Dendritic cell treated with granulocyte-macrophage colony-stimulating factor and Interleukin-4, amounts not matched to agents 40 ng/mL and 50 ng/mL, for 4 days (primary cell): ENCODE measurements around the gene IQSEC1.

Experiments used
- H3K27ac Mint-ChIP-seq: one replicate; pipeline ENCODE4 v1.8.0; 2022; ENCODE audit warnings: mild to moderate bottlenecking, mixed read lengths
- H3K27me3 Mint-ChIP-seq: one replicate; pipeline ENCODE4 v1.8.0; 2022; ENCODE audit warnings: mild to moderate bottlenecking, mixed read lengths
- H3K36me3 Mint-ChIP-seq: one replicate; pipeline ENCODE4 v1.8.0; 2022; ENCODE audit warnings: low read depth, mixed read lengths
- H3K4me1 Mint-ChIP-seq: one replicate; pipeline ENCODE4 v1.8.0; 2022; ENCODE audit warnings: low read depth, mixed read lengths
- H3K4me3 Mint-ChIP-seq: one replicate; pipeline ENCODE4 v1.8.0; 2022; ENCODE audit warnings: mild to moderate bottlenecking, moderate library complexity, mixed read lengths
- H3K9me3 Mint-ChIP-seq: one replicate; pipeline ENCODE4 v1.8.0; 2022; ENCODE audit warnings: mixed read lengths
- intact Hi-C: fragments of 100-400 bp; cut with micrococcal nuclease; formaldehyde crosslinking; loops from one replicate; pipeline ENCODE4 v1.15.0; 2022

The IQSEC1 gene

DNA sequence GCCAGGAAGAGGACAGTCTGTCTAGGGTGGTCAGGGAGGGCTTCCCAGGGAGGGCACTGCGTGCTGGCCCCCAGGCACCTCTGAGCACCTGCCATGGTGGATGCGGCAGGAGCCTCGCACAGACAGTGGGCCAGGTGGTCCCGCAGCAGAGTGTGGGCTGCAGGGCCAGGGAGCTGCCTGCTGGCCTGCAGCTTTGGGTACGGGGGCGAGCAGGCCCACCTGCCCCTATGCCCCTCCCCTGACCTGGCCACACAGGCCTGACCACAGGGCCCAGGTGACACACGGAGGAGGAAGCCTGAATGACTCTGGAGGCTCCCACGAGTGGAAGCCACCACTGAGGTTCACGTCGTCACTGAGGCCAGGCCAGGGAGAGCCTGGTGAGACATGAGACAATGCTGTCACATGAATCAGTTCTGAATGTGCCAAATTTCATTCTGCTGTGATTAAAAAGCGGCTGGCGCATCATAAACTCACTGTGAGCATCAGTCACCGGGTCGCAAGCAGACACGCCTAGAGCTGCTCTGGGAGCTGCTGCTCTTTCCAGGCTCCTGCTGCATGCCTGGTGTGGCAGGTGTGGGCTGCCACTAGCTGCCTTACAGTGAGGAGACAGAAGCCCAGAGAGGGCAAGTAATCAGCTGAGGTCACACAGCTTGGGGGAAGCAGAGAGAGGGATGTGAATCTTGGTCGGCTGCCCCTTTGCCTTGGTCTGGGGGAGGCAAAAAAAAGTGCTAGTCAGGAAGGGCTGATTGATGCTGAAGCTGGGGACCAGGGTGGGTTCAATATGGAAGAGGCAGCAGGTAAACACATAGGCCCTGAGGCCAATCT lies 39.5 kb upstream of the IQSEC1 start:
- Mint-ChIP-seq H3K4me3 (no peak overlapping the region), H3K36me3 (no peaks in the 10 kb centered on the region), H3K27ac (no peak overlapping the region), H3K9me3 (no peaks in the 10 kb centered on the region), H3K27me3 (peaks cover 35% of the 10 kb centered on the region), H3K4me1 (peaks cover 5% of the 10 kb centered on the region)
- intact Hi-C loops, result no loop called here

DNA sequence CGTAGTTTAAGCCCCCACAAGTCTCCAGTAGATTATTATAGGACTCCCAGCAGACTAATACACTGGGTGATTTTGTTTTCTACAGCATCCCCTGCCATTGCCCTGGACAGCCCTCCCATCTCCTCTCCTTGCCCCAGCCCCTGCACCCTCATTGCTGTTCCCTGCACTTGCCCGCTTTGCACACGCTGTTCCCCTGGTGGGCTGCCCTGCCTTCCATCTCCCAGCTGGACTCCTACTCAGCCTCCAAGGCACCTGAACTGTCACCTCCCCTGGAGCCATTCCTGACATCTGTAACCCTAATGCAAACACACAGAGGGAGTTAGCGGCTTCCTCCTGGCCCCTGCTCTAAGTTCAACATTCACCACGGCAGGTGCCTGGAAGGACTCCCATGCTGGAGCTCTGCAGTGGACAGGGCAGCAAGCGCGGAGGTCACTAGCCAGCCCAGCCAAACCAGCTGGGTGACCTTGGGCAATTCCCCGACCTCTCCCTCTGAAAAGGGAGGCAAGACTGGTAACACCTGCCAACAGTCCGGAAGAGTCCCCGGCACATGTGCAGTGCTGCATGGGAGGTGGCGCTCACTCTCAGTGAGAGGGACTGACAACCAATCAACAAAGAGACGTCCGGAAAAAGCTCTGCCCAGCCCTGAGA lies 38.8 kb upstream of the IQSEC1 start:
- Mint-ChIP-seq H3K9me3 (no peaks in the 10 kb centered on the region), H3K4me3 (no peak overlapping the region), H3K27ac (no peak overlapping the region), H3K4me1 (peaks cover 5% of the 10 kb centered on the region), H3K27me3 (peaks cover 35% of the 10 kb centered on the region), H3K36me3 (no peaks in the 10 kb centered on the region)
- intact Hi-C loops, result no loop called here

GRCh38 chr3:13111173-13111872 lies 38.1 kb upstream of the IQSEC1 start:
- Mint-ChIP-seq H3K36me3 (no peaks in the 10 kb centered on the region), H3K27ac (no peak overlapping the region), H3K9me3 (no peaks in the 10 kb centered on the region), H3K4me1 (peaks cover 5% of the 10 kb centered on the region), H3K4me3 (no peak overlapping the region), H3K27me3 (peaks cover 35% of the 10 kb centered on the region)
- intact Hi-C loops, result no loop called here

- no peaks in the 10 kb centered on the region for H3K36me3 Mint-ChIP-seq
- no peak overlapping the region for H3K27ac Mint-ChIP-seq
- H3K9me3 Mint-ChIP-seq, result no peaks in the 10 kb centered on the region
- intact Hi-C loops, result no loop called here
- H3K4me1 Mint-ChIP-seq, result peaks cover 5% of the 10 kb centered on the region
- H3K4me3 Mint-ChIP-seq, result no peak overlapping the region
- peaks cover 33% of the 10 kb centered on the region for H3K27me3 Mint-ChIP-seq
Measured at GRCh38 chr3:13110678-13111116, 37.5 kb upstream of the IQSEC1 start.

DNA sequence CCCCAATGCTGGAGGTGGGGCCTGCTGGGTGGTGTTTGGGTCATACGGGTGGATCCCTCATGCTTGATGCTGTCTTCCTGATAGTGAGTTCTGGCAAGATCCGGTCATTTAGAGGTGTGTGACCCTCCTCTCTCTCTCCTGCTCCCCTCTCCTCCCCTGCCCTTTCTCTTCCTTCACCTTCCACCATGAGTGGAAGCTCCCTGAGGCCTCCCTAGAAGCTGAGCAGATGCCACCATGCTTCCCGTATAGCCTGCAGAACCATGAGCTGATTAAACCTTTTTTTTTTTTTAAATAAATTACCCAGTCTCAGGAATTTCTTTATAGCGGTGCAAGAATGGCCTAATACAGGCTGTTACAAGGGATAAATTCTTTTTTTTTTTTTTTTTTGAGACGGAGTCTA lies 36.3 kb upstream of the IQSEC1 start:
- Mint-ChIP-seq H3K36me3 (no peaks in the 10 kb centered on the region), H3K27ac (no peak overlapping the region), H3K9me3 (no peaks in the 10 kb centered on the region), H3K27me3 (peaks cover 29% of the 10 kb centered on the region), H3K4me1 (peaks cover 5% of the 10 kb centered on the region), H3K4me3 (no peak overlapping the region)
- intact Hi-C loops, result no loop called here

DNA sequence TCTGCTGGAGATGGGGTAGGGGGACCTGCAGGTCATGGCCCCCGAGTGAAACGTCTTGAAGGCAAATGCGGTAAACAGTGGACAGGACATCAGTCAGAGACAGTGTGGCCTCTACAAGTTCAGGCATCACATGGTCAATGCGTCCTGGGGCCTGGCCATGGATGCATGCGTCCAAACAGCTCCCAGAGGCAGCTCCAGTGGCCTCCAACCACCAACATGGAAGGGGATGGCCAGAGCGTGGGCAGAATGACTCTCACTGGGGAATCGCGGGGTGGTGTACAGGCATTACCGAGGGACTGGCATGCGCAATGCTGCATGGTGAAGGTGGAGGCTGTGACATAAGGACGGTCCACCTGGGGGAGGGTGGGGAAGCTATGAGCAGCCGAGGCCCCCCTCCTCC lies 35.6 kb upstream of the IQSEC1 start:
- H3K27ac Mint-ChIP-seq, result no peak overlapping the region
- no peaks in the 10 kb centered on the region for H3K9me3 Mint-ChIP-seq
- no peaks in the 10 kb centered on the region for H3K36me3 Mint-ChIP-seq
- H3K4me3 Mint-ChIP-seq, result no peak overlapping the region
- H3K27me3 Mint-ChIP-seq, result peaks cover 29% of the 10 kb centered on the region
- peaks cover 5% of the 10 kb centered on the region for H3K4me1 Mint-ChIP-seq
- intact Hi-C loops, result no loop called here

GRCh38 chr3:13107661-13108060 lies 34.4 kb upstream of the IQSEC1 start:
- no peaks in the 10 kb centered on the region for H3K9me3 Mint-ChIP-seq
- peaks cover 32% of the 10 kb centered on the region for H3K27me3 Mint-ChIP-seq
- peaks cover 5% of the 10 kb centered on the region for H3K4me1 Mint-ChIP-seq
- H3K27ac Mint-ChIP-seq, result no peak overlapping the region
- H3K4me3 Mint-ChIP-seq, result no peak overlapping the region
- no peaks in the 10 kb centered on the region for H3K36me3 Mint-ChIP-seq
- intact Hi-C loops, result no loop called here

DNA sequence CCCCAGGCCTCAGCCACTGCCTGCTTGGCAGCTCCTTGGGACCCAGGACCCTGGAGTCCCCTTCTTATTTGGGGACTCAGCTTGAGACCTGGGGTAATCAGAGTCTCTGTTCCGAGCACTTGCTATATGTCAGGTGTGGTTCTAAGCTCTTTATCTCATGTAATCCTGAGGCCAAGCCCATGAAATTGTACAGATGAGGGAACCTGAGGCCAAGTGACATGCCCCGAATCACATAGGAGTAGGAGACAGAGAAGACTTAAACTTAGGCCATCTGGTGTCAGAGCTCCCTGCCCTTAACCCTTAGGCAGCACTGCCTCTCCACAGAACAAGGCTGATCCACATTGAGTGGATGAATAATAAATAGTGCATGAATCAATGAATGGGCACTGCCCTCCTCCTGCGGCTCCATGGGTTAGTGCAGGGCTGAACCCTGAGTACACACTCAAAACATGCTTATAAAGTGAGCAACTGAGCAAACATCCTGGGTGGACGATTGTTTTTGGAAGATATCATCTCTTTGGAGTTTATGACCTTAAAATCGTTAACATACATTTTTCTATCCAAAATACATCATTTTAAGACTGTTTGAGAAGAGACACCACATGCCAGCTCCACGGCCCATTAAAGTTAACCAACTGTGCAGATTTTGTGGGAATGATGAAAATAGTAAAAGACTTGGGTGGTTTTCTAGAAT lies 33.2 kb upstream of the IQSEC1 start:
- peaks cover 24% of the 10 kb centered on the region for H3K27me3 Mint-ChIP-seq

GRCh38 chr3:13105896-13106250 lies 32.6 kb upstream of the IQSEC1 start:
- no peak overlapping the region for H3K27ac Mint-ChIP-seq
- H3K36me3 Mint-ChIP-seq, result no peaks in the 10 kb centered on the region
- peaks cover 4% of the 10 kb centered on the region for H3K4me1 Mint-ChIP-seq
- intact Hi-C loops, result no loop called here
- H3K4me3 Mint-ChIP-seq, result no peak overlapping the region
- H3K9me3 Mint-ChIP-seq, result no peaks in the 10 kb centered on the region
- H3K27me3 Mint-ChIP-seq, result peaks cover 18% of the 10 kb centered on the region

More for the DNA sequence above, 33.2 kb upstream of the IQSEC1 start:
- Mint-ChIP-seq H3K9me3 (no peaks in the 10 kb centered on the region), H3K36me3 (no peaks in the 10 kb centered on the region), H3K27ac (no peak overlapping the region), H3K4me1 (peaks cover 5% of the 10 kb centered on the region), H3K4me3 (no peak overlapping the region)
- intact Hi-C loops, result no loop called here

- Mint-ChIP-seq H3K27me3 (peaks cover 13% of the 10 kb centered on the region), H3K4me3 (no peak overlapping the region), H3K9me3 (no peaks in the 10 kb centered on the region), H3K4me1 (no peaks in the 10 kb centered on the region), H3K27ac (no peak overlapping the region), H3K36me3 (no peaks in the 10 kb centered on the region)
- intact Hi-C loops, result no loop called here
Measured at GRCh38 chr3:13105181-13105895, 32.1 kb upstream of the IQSEC1 start.

GRCh38 chr3:13104511-13104910 lies 31.3 kb upstream of the IQSEC1 start:
- H3K4me1 Mint-ChIP-seq, result no peaks in the 10 kb centered on the region
- no peak overlapping the region for H3K27ac Mint-ChIP-seq
- peaks cover 7% of the 10 kb centered on the region for H3K27me3 Mint-ChIP-seq
- no peaks in the 10 kb centered on the region for H3K36me3 Mint-ChIP-seq
- no peak overlapping the region for H3K4me3 Mint-ChIP-seq
- H3K9me3 Mint-ChIP-seq, result no peaks in the 10 kb centered on the region
- intact Hi-C loops, result no loop called here

- Mint-ChIP-seq H3K4me3 (no peak overlapping the region), H3K27me3 (peaks cover 7% of the 10 kb centered on the region), H3K36me3 (no peaks in the 10 kb centered on the region), H3K4me1 (peaks cover 8% of the 10 kb centered on the region), H3K9me3 (no peaks in the 10 kb centered on the region), H3K27ac (no peak overlapping the region)
- intact Hi-C loops, result no loop called here
Measured at GRCh38 chr3:13103416-13104058, 30.3 kb upstream of the IQSEC1 start.
